Measurements from ENCODE around the gene PPCS.

Gene PPCS

GRCh38 chr1:42456010-42456753 is at the start of gene PPCS, which contains the start of gene ZMYND12:
Gene PPCS, plus strand, starts transcription at chr1:42456543. Its CDS starts 23 bp downstream, at chr1:42456566.
Gene ZMYND12, minus strand, starts transcription at chr1:42456022. Its CDS starts 25 bp downstream, at chr1:42455997.
- DNase-seq (ENCODE audit: low spot score) = peak; percentile 91

GRCh38 chr1:42414551-42415496 is 41.5 kb upstream of the PPCS start:
- no peak for DNase-seq (ENCODE audit: low spot score)

- no peak for DNase-seq (ENCODE audit: low spot score)
Measured at GRCh38 chr1:42417166-42417565, 39.2 kb upstream of the PPCS start.

- DNase-seq (ENCODE audit: low spot score) = no peak
Measured at GRCh38 chr1:42418516-42418915, 37.8 kb upstream of the PPCS start.

- DNase-seq (ENCODE audit: low spot score) = peak; percentile 17
Measured at GRCh38 chr1:42419126-42419821, 37.1 kb upstream of the PPCS start.

- DNase-seq (ENCODE audit: low spot score) = no peak
Measured at GRCh38 chr1:42420121-42420520, 36.2 kb upstream of the PPCS start.

GRCh38 chr1:42420911-42421585 is 35.3 kb upstream of the PPCS start:
- peak; percentile 87 for DNase-seq (ENCODE audit: low spot score)

- DNase-seq (ENCODE audit: low spot score) = no peak
Measured at GRCh38 chr1:42422737-42423136, 33.6 kb upstream of the PPCS start.

- no peak for DNase-seq (ENCODE audit: low spot score)
Measured at GRCh38 chr1:42423681-42424080, 32.7 kb upstream of the PPCS start.

- DNase-seq (ENCODE audit: low spot score) = peak; percentile 21
Measured at GRCh38 chr1:42424201-42424600, 32.1 kb upstream of the PPCS start.

GRCh38 chr1:42427240-42427639 is 29.1 kb upstream of the PPCS start:
- no peak for DNase-seq (ENCODE audit: low spot score)

- DNase-seq (ENCODE audit: low spot score) = no peak
Measured at GRCh38 chr1:42429603-42430002, 26.7 kb upstream of the PPCS start.

- DNase-seq (ENCODE audit: low spot score) = no peak
Measured at GRCh38 chr1:42430286-42431135, 25.8 kb upstream of the PPCS start.

GRCh38 chr1:42431514-42431913 is 24.8 kb upstream of the PPCS start:
- no peak for DNase-seq (ENCODE audit: low spot score)

- DNase-seq (ENCODE audit: low spot score) = no peak
Measured at GRCh38 chr1:42432714-42433113, 23.6 kb upstream of the PPCS start.

GRCh38 chr1:42433369-42433768 is 23.0 kb upstream of the PPCS start:
- no peak for DNase-seq (ENCODE audit: low spot score)

GRCh38 chr1:42434340-42434739 is 22.0 kb upstream of the PPCS start:
- no peak for DNase-seq (ENCODE audit: low spot score)

GRCh38 chr1:42439940-42440339 is 16.4 kb upstream of the PPCS start:
- peak; percentile 88 for DNase-seq (ENCODE audit: low spot score)

- no peak for DNase-seq (ENCODE audit: low spot score)
Measured at GRCh38 chr1:42442662-42443061, 13.7 kb upstream of the PPCS start.

GRCh38 chr1:42449256-42449655 is 7.1 kb upstream of the PPCS start:
- no peak for DNase-seq (ENCODE audit: low spot score)

- no peak for DNase-seq (ENCODE audit: low spot score)
Measured at GRCh38 chr1:42450061-42450460, 6.3 kb upstream of the PPCS start.
